H9 (cell line): Measurements from ENCODE around the gene ZNF446. TPM values are rescaled to one million over a fixed set of nuclear protein-coding genes. Genes with fewer than 3 reads are reported as not detected.
"Not testable (repeated sequence)": the region's sequence is repeated elsewhere in the genome, so short reads cannot be mapped to it uniquely, and the experiment has no call there.

Experiments
- DNase-seq: peaks from one replicate; pipeline ENCODE4 v3.0.0-alpha.2; 2017
- H2AFZ ChIP-seq: one replicate; pipeline ENCODE4 v1.6.1; 2013; ENCODE audit warnings: mild to moderate bottlenecking, low read length, control low read depth, moderate library complexity
- H2AK5ac ChIP-seq: 2 replicates; pipeline ENCODE4 v1.6.1; 2013; ENCODE audit warnings: low read length, control low read depth, mixed read lengths; ENCODE audit not compliant: insufficient read length
- H2BK120ac ChIP-seq: one replicate; pipeline ENCODE4 v1.6.1; 2013; ENCODE audit warnings: low read depth, mild to moderate bottlenecking, low read length, control low read depth, inconsistent platforms; ENCODE audit not compliant: poor library complexity, severe bottlenecking
- H2BK12ac ChIP-seq: 2 replicates; pipeline ENCODE4 v1.6.1; 2013; ENCODE audit warnings: low read length, control low read depth, mixed read lengths, low read depth; ENCODE audit not compliant: insufficient read length
- H2BK15ac ChIP-seq: 2 replicates; pipeline ENCODE4 v1.6.1; 2013; ENCODE audit warnings: low read depth, low read length, control low read depth
- H2BK20ac ChIP-seq: one replicate; pipeline ENCODE4 v1.6.1; 2013; ENCODE audit warnings: low read depth, mild to moderate bottlenecking, low read length, control low read depth, inconsistent platforms; ENCODE audit not compliant: poor library complexity, severe bottlenecking
- H2BK5ac ChIP-seq: 2 replicates; pipeline ENCODE4 v1.6.1; 2013; ENCODE audit warnings: low read length, control low read depth, mixed read lengths; ENCODE audit not compliant: insufficient read length
- H3K14ac ChIP-seq: 2 replicates; pipeline ENCODE4 v1.6.1; 2013; ENCODE audit warnings: low read length, control low read depth; ENCODE audit not compliant: insufficient read depth
- H3K18ac ChIP-seq: 2 replicates; pipeline ENCODE4 v1.6.1; 2013; ENCODE audit warnings: low read depth, mild to moderate bottlenecking, mixed read lengths, low read length, control low read depth; ENCODE audit not compliant: insufficient read length
- H3K23ac ChIP-seq: 2 replicates; pipeline ENCODE4 v1.6.1; 2013; ENCODE audit warnings: low read length, control low read depth, mixed read lengths, low read depth; ENCODE audit not compliant: insufficient read length
- H3K23me2 ChIP-seq: 2 replicates; pipeline ENCODE4 v1.6.1; 2013; ENCODE audit warnings: low read depth, mild to moderate bottlenecking, mixed read lengths, low read length, control low read depth; ENCODE audit not compliant: insufficient read length, poor library complexity, severe bottlenecking
- H3K27ac ChIP-seq: 2 replicates; pipeline ENCODE4 v1.5.1; 2013; ENCODE audit warnings: low read length, control low read depth, mixed read lengths, low read depth; ENCODE audit not compliant: insufficient read length
- H3K27me3 ChIP-seq: 2 replicates; pipeline ENCODE4 v1.6.1; 2013; ENCODE audit warnings: low read length, control low read depth, inconsistent platforms; ENCODE audit not compliant: insufficient read depth
- H3K4ac ChIP-seq: 2 replicates; pipeline ENCODE4 v1.6.1; 2013; ENCODE audit warnings: low read depth, mild to moderate bottlenecking, control low read depth, inconsistent platforms, low read length, moderate library complexity
- H3K4me1 ChIP-seq: 2 replicates; pipeline ENCODE4 v1.6.1; 2013; ENCODE audit warnings: low read length, control low read depth, inconsistent platforms; ENCODE audit not compliant: insufficient read depth
- H3K4me2 ChIP-seq: 2 replicates; pipeline ENCODE4 v1.6.1; 2013; ENCODE audit warnings: low read length, control low read depth, mixed read lengths; ENCODE audit not compliant: insufficient read length, insufficient read depth
- H3K56ac ChIP-seq: 2 replicates; pipeline ENCODE4 v1.6.1; 2013; ENCODE audit warnings: low read depth, mild to moderate bottlenecking, mixed read lengths, low read length, control low read depth; ENCODE audit not compliant: insufficient read length
- H3K79me1 ChIP-seq: 2 replicates; pipeline ENCODE4 v1.6.1; 2013; ENCODE audit warnings: low read depth, mild to moderate bottlenecking, moderate library complexity, low read length, control low read depth, inconsistent platforms; ENCODE audit not compliant: insufficient read depth, poor library complexity, severe bottlenecking
- H3K79me2 ChIP-seq: 2 replicates; pipeline ENCODE4 v1.6.1; 2013; ENCODE audit warnings: low read length, control low read depth, inconsistent platforms; ENCODE audit not compliant: insufficient read depth
- H3K9ac ChIP-seq: 2 replicates; pipeline ENCODE4 v1.6.1; 2013; ENCODE audit warnings: low read length, control low read depth, mixed read lengths; ENCODE audit not compliant: insufficient read length; ENCODE audit errors: extremely low read depth
- H3K9me3 ChIP-seq: one replicate; pipeline ENCODE4 v1.6.1; 2013; ENCODE audit warnings: low read depth, low read length, inconsistent platforms; ENCODE audit not compliant: control insufficient read depth
- H3T11ph ChIP-seq: one replicate; pipeline ENCODE4 v1.6.1; 2013; ENCODE audit warnings: mild to moderate bottlenecking, low read length, control low read depth, inconsistent platforms
- H4K20me1 ChIP-seq: one replicate; pipeline ENCODE4 v1.6.1; 2013; ENCODE audit not compliant: control insufficient read depth, insufficient read length, insufficient read depth
- H4K5ac ChIP-seq: 2 replicates; pipeline ENCODE4 v1.6.1; 2013; ENCODE audit warnings: low read depth, mild to moderate bottlenecking, mixed read lengths, low read length, control low read depth; ENCODE audit not compliant: insufficient read length
- H4K8ac ChIP-seq: replicated peaks from 2 replicates; pipeline ENCODE4 v1.6.1; 2013; ENCODE audit warnings: low read length, control low read depth, mixed read lengths, low read depth; ENCODE audit not compliant: insufficient read length
- H4K91ac ChIP-seq: 2 replicates; pipeline ENCODE4 v1.6.1; 2013; ENCODE audit warnings: low read depth, mild to moderate bottlenecking, moderate library complexity, mixed read lengths, low read length, control low read depth; ENCODE audit not compliant: insufficient read length
- H3K27ac Mint-ChIP-seq, 3 experiments: 2 replicates in 2 of 3; 3 replicates in 1 of 3; pipeline ENCODE4 v1.8.0; 2020 to 2021; ENCODE audit warnings: mixed read lengths in 3 of 3, mild to moderate bottlenecking in 1 of 3, moderate library complexity in 1 of 3
- H3K27me3 Mint-ChIP-seq: 2 replicates; pipeline ENCODE4 v1.8.0; 2021; ENCODE audit warnings: low read depth, mild to moderate bottlenecking, moderate library complexity, mixed read lengths
- H3K36me3 Mint-ChIP-seq, 3 experiments: 2 replicates in 2 of 3; 3 replicates in 1 of 3; pipeline ENCODE4 v1.8.0; 2020 to 2021; ENCODE audit warnings: low read depth in 3 of 3, mixed read lengths in 3 of 3; ENCODE audit not compliant: insufficient read depth in 1 of 3
- H3K4me1 Mint-ChIP-seq, 2 experiments: 2 replicates each; pipeline ENCODE4 v1.8.0; 2020; ENCODE audit warnings: mixed read lengths in 2 of 2
- H3K4me3 Mint-ChIP-seq, 2 experiments: 2 replicates in 1 of 2; 3 replicates in 1 of 2; pipeline ENCODE4 v1.8.0; 2020 to 2021; ENCODE audit warnings: mild to moderate bottlenecking in 2 of 2, mixed read lengths in 2 of 2, moderate library complexity in 1 of 2
- H3K9me3 Mint-ChIP-seq, 2 experiments: 2 replicates in 1 of 2; 3 replicates in 1 of 2; pipeline ENCODE4 v1.8.0; 2020; ENCODE audit warnings: mild to moderate bottlenecking in 2 of 2, mixed read lengths in 2 of 2, moderate library complexity in 1 of 2
- WGBS: extraction: QIAGEN DNeasy Blood & Tissue Kit; methylation state at CpG from one replicate; pipeline ENCODE4 v1.1.7; 2013; ENCODE audit warnings: missing lambda C conversion rate, low lambda C conversion rate, mixed read lengths; ENCODE audit not compliant: insufficient read length; ENCODE audit errors: extremely low coverage; 5-methylcytosine and 5-hydroxymethylcytosine counted together
- total RNA-seq: library from RNA; stranded (reverse); gene quantifications from 2 replicates; pipeline ENCODE4 v1.2.1, GENCODE V29; 2021

The ZNF446 gene
- total RNA-seq, 1 experiment from 2014 or later: 7.6 TPM

DNA sequence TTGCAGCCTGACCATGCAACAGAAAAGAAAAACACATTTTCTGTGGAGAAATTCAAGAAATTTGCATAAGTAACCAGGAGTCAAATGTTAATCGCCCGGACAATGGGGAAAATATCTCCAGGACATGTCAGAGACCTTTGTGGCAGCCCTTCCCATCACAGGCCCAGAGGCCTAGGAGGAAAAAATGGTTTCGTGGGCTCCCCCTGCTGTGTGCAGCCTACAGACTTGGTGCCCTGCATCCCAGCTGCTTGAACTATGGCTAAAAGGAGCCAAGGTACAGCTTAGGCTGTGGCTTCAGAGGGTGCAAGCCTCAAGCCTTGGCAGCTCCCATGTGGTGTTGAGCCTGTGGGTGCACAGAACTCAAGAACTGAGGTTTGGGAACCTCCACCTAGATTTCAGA, 27.3 kb upstream of the ZNF446 start:
- H3K56ac ChIP-seq, H3K9ac ChIP-seq, H3K4me2 ChIP-seq, H4K5ac ChIP-seq, H3K23ac ChIP-seq, H4K20me1 ChIP-seq, H3K4ac ChIP-seq, H3K27ac Mint-ChIP-seq, H3K79me1 ChIP-seq, H3K14ac ChIP-seq, H3K9me3 ChIP-seq, H2AFZ ChIP-seq, H3T11ph ChIP-seq, H3K79me2 ChIP-seq, H3K23me2 ChIP-seq, H2BK12ac ChIP-seq, H3K27ac ChIP-seq, DNase-seq, H3K18ac ChIP-seq, H4K91ac ChIP-seq, H2BK120ac ChIP-seq, H4K8ac ChIP-seq, H2BK5ac ChIP-seq, H3K27me3 ChIP-seq, H2AK5ac ChIP-seq, H3K4me1 ChIP-seq, H3K4me3 Mint-ChIP-seq, H2BK20ac ChIP-seq, H2BK15ac ChIP-seq: not testable (repeated sequence)
- WGBS: no CpG with 5 or more reads among the region's 3 CpGs
- Mint-ChIP-seq H3K36me3 (peaks cover 0 to 10% (median 4%) of the 10 kb centered on the region in 3 experiments; a peak in 5 of 7 replicates), H3K9me3 (peaks cover 29 to 34% of the 10 kb centered on the region in 2 experiments), H3K27me3 (peaks cover 68% of the 10 kb centered on the region), H3K4me1 (peaks cover 12 to 13% of the 10 kb centered on the region in 2 experiments)

DNA sequence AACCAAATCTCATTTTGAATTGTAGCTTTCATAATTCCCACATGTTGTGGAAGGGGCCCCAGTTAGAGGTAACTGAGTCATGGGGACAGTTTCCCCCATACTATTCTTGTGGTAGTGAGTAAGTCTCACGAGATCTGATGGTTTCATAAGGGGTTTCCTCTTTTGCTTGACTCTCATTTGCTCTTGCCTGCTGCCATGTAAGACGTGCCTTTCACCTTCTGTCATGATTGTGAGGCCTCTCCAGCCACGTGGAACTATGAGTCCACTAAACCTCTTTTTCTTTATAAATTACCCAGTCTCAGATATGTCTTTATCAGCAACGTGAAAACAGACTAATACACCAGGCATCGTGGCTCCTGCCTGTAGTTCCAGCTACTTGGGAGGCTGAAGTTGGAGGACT, 26.2 kb upstream of the ZNF446 start:
- not testable (repeated sequence) for H3K9ac ChIP-seq, H2BK120ac ChIP-seq, H4K5ac ChIP-seq, H2BK5ac ChIP-seq, H2AK5ac ChIP-seq, H3K79me2 ChIP-seq, H2BK12ac ChIP-seq, H4K20me1 ChIP-seq, DNase-seq, H3K14ac ChIP-seq, H2AFZ ChIP-seq, H2BK20ac ChIP-seq, H3K23me2 ChIP-seq, H3K9me3 ChIP-seq, H2BK15ac ChIP-seq, H3K27me3 ChIP-seq, H3K4me1 ChIP-seq, H3T11ph ChIP-seq, H3K27ac ChIP-seq, H3K23ac ChIP-seq, H3K18ac ChIP-seq, H4K8ac ChIP-seq, H3K4me2 ChIP-seq, H4K91ac ChIP-seq, H3K79me1 ChIP-seq, H3K4ac ChIP-seq, H3K27ac Mint-ChIP-seq, H3K56ac ChIP-seq, H3K4me3 Mint-ChIP-seq
- Mint-ChIP-seq H3K27me3 (peaks cover 62% of the 10 kb centered on the region), H3K9me3 (peaks cover 29 to 32% of the 10 kb centered on the region in 2 experiments), H3K36me3 (peaks cover 3 to 10% (median 4%) of the 10 kb centered on the region in 3 experiments; a peak in 5 of 7 replicates), H3K4me1 (peaks cover 12 to 13% of the 10 kb centered on the region in 2 experiments)
- WGBS: no CpG with 5 or more reads among the region's 5 CpGs
